Thyroid gland (tissue), 4 donors: ENCODE data around the gene CLEC3B. TPM values are rescaled to one million over a fixed set of nuclear protein-coding genes. Genes with fewer than 3 reads are reported as not detected.

Experiments
- DNase-seq, 2 donors: peaks; one replicate each; pipeline ENCODE4 v3.0.0-alpha.2; 2019
- H3K27ac ChIP-seq, 3 donors: fragments of 200-600 bp; sonication (generic); 1 replicate in 2 of 3; 2 replicates in 1 of 3; pipeline ENCODE4 v1.5.1; 2016 to 2019; ENCODE audit warnings: mild to moderate bottlenecking in 1 of 3, moderate library complexity in 1 of 3
- H3K27me3 ChIP-seq: fragments of 200-600 bp; sonication (generic); one replicate; pipeline ENCODE4 v1.5.1; 2019
- H3K36me3 ChIP-seq, 2 donors: fragments of 200-600 bp; sonication (generic); one replicate each; pipeline ENCODE4 v1.5.1; 2016 to 2019
- H3K4me1 ChIP-seq, 2 donors: fragments of 200-600 bp; sonication (generic); one replicate each; pipeline ENCODE4 v1.5.1; 2017 to 2019
- H3K4me3 ChIP-seq, 3 donors: fragments of 200-600 bp; sonication (generic); replicated peaks in 1 of 3; 1 replicate in 2 of 3; 2 replicates in 1 of 3; pipeline ENCODE4 v1.5.1; 2016; ENCODE audit warnings: mild to moderate bottlenecking in 1 of 3
- H3K9me3 ChIP-seq: fragments of 200-600 bp; sonication (generic); one replicate; pipeline ENCODE4 v1.5.1; 2017
- CTCF ChIP-seq, 6 experiments: fragments of 200-600 bp in 3 of 6; fragments of 450-650 bp in 3 of 6; sonication (generic) in 3 of 6; IDR thresholded peaks; one replicate each; pipeline ENCODE4 v1.5.1; 2016 to 2019; ENCODE audit warnings: antibody characterized with exemption in 6 of 6, mild to moderate bottlenecking in 2 of 6, inconsistent platforms in 1 of 6, moderate library complexity in 1 of 6
- POLR2A ChIP-seq, 2 donors: fragments of 450-650 bp; IDR thresholded peaks; one replicate each; pipeline ENCODE4 v1.6.1; 2017; ENCODE audit warnings: antibody characterized with exemption in 2 of 2, mild to moderate bottlenecking in 2 of 2, moderate library complexity in 1 of 2
- WGBS, 2 donors: methylation state at CpG; one replicate each; pipeline ENCODE4 v1.1.5; 2017; 5-methylcytosine and 5-hydroxymethylcytosine counted together
- intact Hi-C: fragments of 100-400 bp; cut with DNase I; formaldehyde crosslinking; loops from one replicate; pipeline ENCODE4 v1.15.1; 2023
- total RNA-seq, 4 donors: library from RNA; depleted of rRNA; stranded (reverse); fragments of >200 nt; gene quantifications; one replicate each; pipeline ENCODE4 v1.2.3, GENCODE V29; 2016

The CLEC3B gene
- total RNA-seq, 4 donors from 2014 or later, result 28.2 to 78.4 (median 32.5) TPM

GRCh38 chr3:45031531-45031930 lies 5.4 kb downstream of the CLEC3B start:
- no peak overlapping the region for H3K4me3 ChIP-seq
- peaks cover 6 to 25% of the 10 kb centered on the region in 2 donors for H3K4me1 ChIP-seq
- intact Hi-C loops, result loop anchor here (10.0 kb wide), 1 partner anchor 463 kb away; no protein-coding TSS in a partner anchor
- TF ChIP-seq CTCF (IDR thresholded peaks at IDR 0.05), result no peak
- H3K9me3 ChIP-seq, result no peaks in the 10 kb centered on the region
- no peak overlapping the region for H3K27ac ChIP-seq
- no peaks in the 10 kb centered on the region for H3K27me3 ChIP-seq
- no peaks in the 10 kb centered on the region for H3K36me3 ChIP-seq
- WGBS, 2 donors, result 83 to 99% methylated on average over 2 to 3 of the region's 3 CpGs
- no peak for DNase-seq

GRCh38 chr3:45032113-45032512 lies 6.0 kb downstream of the CLEC3B start:
- Histone ChIP-seq H3K4me1 (peaks cover 8 to 30% of the 10 kb centered on the region in 2 donors), H3K9me3 (no peaks in the 10 kb centered on the region), H3K27ac (no peak overlapping the region), H3K4me3 (no peak overlapping the region), H3K36me3 (no peaks in the 10 kb centered on the region), H3K27me3 (no peaks in the 10 kb centered on the region)
- intact Hi-C loops, result loop anchor here (10.0 kb wide), 1 partner anchor 463 kb away; no protein-coding TSS in a partner anchor
- WGBS, 2 donors, result 94 to 100% methylated on average over 2 of the region's 2 CpGs
- no peak for TF ChIP-seq POLR2A (IDR thresholded peaks at IDR 0.05)
- TF ChIP-seq CTCF (IDR thresholded peaks at IDR 0.05), result no peak
- DNase-seq, result no peak

GRCh38 chr3:45033791-45034190 lies 7.7 kb downstream of the CLEC3B start:
- intact Hi-C loops, result loop anchor here (10.0 kb wide), 1 partner anchor 461 kb away; no protein-coding TSS in a partner anchor

GRCh38 chr3:45034612-45035252 lies 8.6 kb downstream of the CLEC3B start:
- DNase-seq, result peak in 1 of 2 donors; percentile 32
- Histone ChIP-seq H3K9me3 (no peaks in the 10 kb centered on the region), H3K4me1 (peaks cover 8 to 34% of the 10 kb centered on the region in 2 donors), H3K27ac (no peak overlapping the region), H3K27me3 (no peaks in the 10 kb centered on the region), H3K4me3 (no peak overlapping the region), H3K36me3 (no peaks in the 10 kb centered on the region)
- intact Hi-C loops, result loop anchor here (5.0 to 10.0 kb wide), 3 partner anchors 178 to 623 kb away; no protein-coding TSS in a partner anchor
- WGBS, 2 donors, result 69 to 90% methylated on average over 3 of the region's 3 CpGs
- TF ChIP-seq POLR2A (IDR thresholded peaks at IDR 0.05) (no peak), CTCF (IDR thresholded peaks at IDR 0.05) (no peak)

More at GRCh38 chr3:45033791-45034190, 7.7 kb downstream of the CLEC3B start:
- H3K27ac ChIP-seq, result no peak overlapping the region
- no peaks in the 10 kb centered on the region for H3K36me3 ChIP-seq
- H3K4me1 ChIP-seq, result peaks cover 8 to 34% of the 10 kb centered on the region in 2 donors
- H3K9me3 ChIP-seq, result no peaks in the 10 kb centered on the region
- no peaks in the 10 kb centered on the region for H3K27me3 ChIP-seq
- TF ChIP-seq CTCF (IDR thresholded peaks at IDR 0.05) (no peak), POLR2A (IDR thresholded peaks at IDR 0.05) (no peak)
- DNase-seq, result no peak
- 85 to 91% methylated on average over 6 of the region's 6 CpGs for WGBS, 2 donors
- no peak overlapping the region for H3K4me3 ChIP-seq
